AG04449 (cell line): ENCODE data around the gene KCNJ14.

Source experiments
- CTCF ChIA-PET: fragments of 350-600 bp; formaldehyde crosslinking; extraction: SDS; loops from one replicate; lab custom pipeline; 2021; ENCODE audit warnings: antibody characterized with exemption; lab: Yijun Ruan, JAX
- POLR2A ChIA-PET: fragments of 400-600, 350-600 bp; formaldehyde crosslinking; extraction: SDS; loops from one replicate; lab custom pipeline; 2020; ENCODE audit warnings: antibody characterized with exemption, inconsistent platforms; lab: Yijun Ruan, JAX
- DNase-seq: peaks from one replicate; pipeline ENCODE4 v3.0.0-alpha.2; 2010; ENCODE audit warnings: low read depth, low spot score
- H3K4me3 ChIP-seq: 2 replicates; pipeline ENCODE4 v1.5.1; 2011; ENCODE audit warnings: low read depth, mild to moderate bottlenecking, control low read depth, low read length
- TF ChIP-seq, protein P1 (sequence below): IDR thresholded peaks from one replicate; pipeline ENCODE4 v1.5.1; 2011; ENCODE audit warnings: mild to moderate bottlenecking, moderate library complexity, low read length, control low read depth, inconsistent platforms; ENCODE audit not compliant: insufficient read depth; ENCODE audit errors: missing control alignments

Gene KCNJ14

DNA sequence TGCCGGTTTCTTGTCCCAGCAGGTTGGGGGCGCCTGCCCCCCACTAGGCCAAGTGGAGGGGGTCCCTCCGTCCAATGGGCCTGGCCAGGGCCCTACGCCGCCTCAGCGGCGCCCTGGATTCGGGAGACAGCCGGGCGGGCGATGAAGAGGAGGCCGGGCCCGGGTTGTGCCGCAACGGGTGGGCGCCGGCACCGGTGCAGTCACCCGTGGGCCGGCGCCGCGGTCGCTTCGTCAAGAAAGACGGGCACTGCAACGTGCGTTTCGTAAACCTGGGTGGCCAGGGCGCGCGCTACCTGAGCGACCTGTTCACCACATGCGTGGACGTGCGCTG is 6.2 kb downstream of the KCNJ14 start:
- POLR2A ChIA-PET = no interaction called here
- CTCF ChIA-PET = interaction anchor here (1.1 to 1.2 kb wide), 2 partner anchors 16 to 70 kb away, joined by 4 to 6 read pairs; partner anchors contain the start of genes GRWD1 and KDELR1
- no peak for DNase-seq
- TF ChIP-seq, protein P1, sequence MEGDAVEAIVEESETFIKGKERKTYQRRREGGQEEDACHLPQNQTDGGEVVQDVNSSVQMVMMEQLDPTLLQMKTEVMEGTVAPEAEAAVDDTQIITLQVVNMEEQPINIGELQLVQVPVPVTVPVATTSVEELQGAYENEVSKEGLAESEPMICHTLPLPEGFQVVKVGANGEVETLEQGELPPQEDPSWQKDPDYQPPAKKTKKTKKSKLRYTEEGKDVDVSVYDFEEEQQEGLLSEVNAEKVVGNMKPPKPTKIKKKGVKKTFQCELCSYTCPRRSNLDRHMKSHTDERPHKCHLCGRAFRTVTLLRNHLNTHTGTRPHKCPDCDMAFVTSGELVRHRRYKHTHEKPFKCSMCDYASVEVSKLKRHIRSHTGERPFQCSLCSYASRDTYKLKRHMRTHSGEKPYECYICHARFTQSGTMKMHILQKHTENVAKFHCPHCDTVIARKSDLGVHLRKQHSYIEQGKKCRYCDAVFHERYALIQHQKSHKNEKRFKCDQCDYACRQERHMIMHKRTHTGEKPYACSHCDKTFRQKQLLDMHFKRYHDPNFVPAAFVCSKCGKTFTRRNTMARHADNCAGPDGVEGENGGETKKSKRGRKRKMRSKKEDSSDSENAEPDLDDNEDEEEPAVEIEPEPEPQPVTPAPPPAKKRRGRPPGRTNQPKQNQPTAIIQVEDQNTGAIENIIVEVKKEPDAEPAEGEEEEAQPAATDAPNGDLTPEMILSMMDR = no peak
- no peak overlapping the region for H3K4me3 ChIP-seq

DNA sequence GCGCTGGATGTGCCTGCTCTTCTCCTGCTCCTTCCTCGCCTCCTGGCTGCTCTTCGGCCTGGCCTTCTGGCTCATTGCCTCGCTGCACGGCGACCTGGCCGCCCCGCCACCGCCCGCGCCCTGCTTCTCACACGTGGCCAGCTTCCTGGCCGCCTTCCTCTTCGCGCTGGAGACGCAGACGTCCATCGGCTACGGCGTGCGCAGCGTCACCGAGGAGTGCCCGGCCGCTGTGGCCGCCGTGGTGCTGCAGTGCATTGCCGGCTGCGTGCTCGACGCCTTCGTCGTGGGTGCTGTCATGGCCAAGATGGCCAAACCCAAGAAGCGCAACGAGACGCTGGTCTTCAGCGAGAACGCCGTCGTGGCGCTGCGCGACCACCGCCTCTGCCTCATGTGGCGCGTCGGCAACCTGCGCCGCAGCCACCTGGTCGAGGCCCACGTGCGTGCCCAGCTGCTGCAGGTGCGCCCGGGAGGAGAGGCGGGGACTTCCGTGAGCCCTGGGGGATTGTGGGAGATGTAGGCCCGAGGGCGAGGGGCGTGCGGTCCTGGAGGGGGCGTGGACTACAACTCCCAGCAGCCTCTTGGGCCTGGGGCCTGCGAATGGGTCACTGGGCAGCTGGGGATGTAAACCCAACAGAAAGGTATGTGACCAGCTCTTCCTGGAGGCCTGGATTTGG is 6.7 kb downstream of the KCNJ14 start:
- TF ChIP-seq, protein P1 = no peak
- ChIA-PET CTCF (interaction anchor here (1.0 to 1.3 kb wide), 4 partner anchors 15 to 71 kb away, joined by 3 to 6 read pairs (median 4); partner anchors contain the start of genes GRWD1 and KDELR1), POLR2A (no interaction called here)
- no peak overlapping the region for H3K4me3 ChIP-seq
- DNase-seq = no peak

DNA sequence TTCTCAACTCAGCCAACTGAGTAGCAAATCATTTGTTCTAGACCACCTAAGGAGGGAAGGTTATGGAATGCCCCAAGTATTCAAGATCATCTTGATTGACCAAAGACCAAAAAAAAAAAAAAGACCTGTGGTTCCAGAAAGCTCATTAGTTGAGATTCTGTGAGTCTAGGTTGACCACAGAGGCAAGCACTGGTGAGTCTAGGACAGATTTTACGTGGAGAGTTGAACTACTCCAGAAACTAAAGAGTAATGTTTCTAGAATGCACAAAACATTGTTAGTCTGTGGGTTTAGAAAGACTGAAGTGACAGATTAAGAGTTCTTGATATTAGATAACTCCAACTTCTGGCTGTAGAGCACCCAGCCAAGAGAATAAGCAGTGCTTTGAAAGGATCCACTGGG is 9.8 kb downstream of the KCNJ14 start:
- no peak overlapping the region for H3K4me3 ChIP-seq
- TF ChIP-seq, protein P1 = no peak
- POLR2A ChIA-PET = interaction anchor here (0.6 kb wide), 1 partner anchor 610 kb away, joined by 3 read pairs; no protein-coding TSS in a partner anchor
- CTCF ChIA-PET = interaction anchor here (1.1 kb wide), 1 partner anchor 119 kb away, joined by 3 read pairs; no protein-coding TSS in a partner anchor
- no peak for DNase-seq

DNA sequence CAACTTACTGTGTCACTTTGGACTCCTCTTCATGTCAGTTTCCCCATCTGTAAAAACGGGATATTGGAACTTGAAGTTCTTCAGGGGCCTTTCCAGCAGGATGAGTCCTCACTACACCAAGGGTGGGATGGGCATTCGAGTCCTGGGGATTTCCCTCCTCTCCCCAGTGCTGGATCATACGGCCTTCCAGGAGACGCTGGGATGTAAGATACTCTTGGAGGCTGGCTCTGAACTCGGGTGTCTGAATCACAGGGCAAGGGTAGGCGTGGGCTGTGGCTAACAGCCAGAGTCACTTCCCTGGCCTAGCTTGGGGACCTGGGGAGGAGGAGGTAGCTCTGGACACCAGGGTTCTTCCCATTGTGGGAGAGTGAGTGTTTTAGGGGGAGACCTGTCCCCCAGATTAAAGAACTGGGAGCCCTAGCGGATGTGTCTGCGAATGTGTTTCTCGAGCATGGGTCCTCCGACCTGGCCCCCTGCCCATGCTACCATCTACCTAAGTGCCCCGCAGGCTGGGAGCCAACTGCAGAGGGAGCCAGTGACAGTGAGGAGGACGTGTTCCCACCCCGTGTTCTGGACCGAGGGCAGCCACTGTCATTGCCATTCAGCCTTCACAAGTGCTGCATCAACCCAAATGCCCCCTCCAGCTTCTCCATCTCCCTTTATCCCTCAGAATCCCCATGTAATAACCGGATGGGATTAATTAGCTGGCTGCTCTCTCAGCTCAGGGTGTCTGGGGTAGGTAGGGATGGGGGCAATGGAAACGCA is 11.4 kb downstream of the KCNJ14 start:
- ChIA-PET CTCF (interaction anchor here (0.6 to 1.9 kb wide), 4 partner anchors 21 to 117 kb away, joined by 3 to 12 read pairs (median 4); partner anchors contain the start of genes GRWD1 and KDELR1), POLR2A (no interaction called here)
- no peak overlapping the region for H3K4me3 ChIP-seq
- no peak for DNase-seq
- TF ChIP-seq, protein P1 = no peak

DNA sequence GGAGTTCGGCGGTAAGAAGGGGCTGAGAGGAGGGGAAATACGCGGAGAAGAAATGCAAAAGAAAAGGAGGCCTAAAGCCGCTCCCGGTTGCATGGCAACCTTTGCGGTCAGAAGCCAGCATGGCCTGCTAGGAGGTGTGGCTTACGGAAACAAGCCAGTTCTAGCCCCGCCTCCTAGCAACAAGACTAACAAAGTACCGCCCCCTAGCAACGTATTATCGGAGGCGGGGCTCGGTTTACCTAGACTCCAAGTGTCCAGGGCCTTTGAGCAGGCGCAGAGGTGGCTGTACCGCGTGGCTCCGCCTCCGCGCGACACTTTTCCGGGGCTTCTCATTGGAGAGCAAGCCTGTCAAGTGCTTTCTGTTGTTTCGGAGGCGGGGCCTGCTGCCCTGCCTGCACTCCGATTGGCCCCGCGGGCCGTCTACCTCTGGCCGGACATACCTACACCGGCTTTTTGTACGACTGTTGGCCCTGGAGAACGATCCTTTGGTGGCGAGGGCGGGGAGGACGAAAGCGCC is 13.5 kb downstream of the KCNJ14 start:
- POLR2A ChIA-PET = no interaction called here
- H3K4me3 ChIP-seq = peak overlapping the region; percentile 84
- peak; percentile 100 for DNase-seq
- CTCF ChIA-PET = interaction anchor here (1.0 to 1.6 kb wide), 2 partner anchors 115 to 120 kb away, joined by 3 to 4 read pairs; no protein-coding TSS in a partner anchor
- TF ChIP-seq, protein P1 = no peak

DNA sequence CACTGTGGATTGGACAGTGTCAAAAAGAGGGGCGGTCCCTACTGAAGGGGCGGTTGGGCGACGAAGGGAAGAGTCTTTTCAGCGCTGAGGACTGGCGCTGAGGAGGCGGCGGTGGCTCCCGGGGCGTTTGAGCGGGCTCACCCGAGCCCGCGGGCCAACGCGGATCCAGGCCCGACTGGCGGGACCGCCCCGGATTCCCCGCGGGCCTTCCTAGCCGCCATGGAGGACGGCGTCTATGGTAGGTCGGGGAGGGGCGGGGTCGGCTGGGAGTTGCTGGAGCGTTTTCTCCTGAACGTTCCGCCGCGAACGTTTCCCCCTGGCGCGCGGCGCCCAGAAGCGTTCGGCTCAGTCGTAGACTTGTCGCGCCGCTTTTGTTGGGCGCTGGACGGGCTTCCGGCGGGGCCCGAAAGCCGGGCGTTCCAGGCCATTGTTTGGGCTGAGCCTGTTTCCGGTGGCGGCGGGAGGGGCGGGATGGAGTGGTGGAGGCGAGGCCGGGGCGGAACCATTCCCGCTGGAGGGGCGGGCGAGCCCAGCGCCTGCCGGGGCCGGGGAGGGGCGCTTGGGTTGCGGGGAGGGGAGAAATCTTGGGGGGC is 14.0 kb downstream of the KCNJ14 start, which contains the start of gene CYTH2:
Gene CYTH2, plus strand, starts transcription at position 81 of the 593 bp plus-strand sequence. Its CDS starts 139 bp downstream, at position 220.
- peak within 1 kb of the TSS; percentile 84 for H3K4me3 ChIP-seq
- ChIA-PET POLR2A (interaction anchor here (0.7 kb wide), 1 partner anchor 11 kb away, joined by 3 read pairs; no protein-coding TSS in a partner anchor), CTCF (interaction anchor here (1.7 to 1.8 kb wide), 4 partner anchors 18 to 119 kb away, joined by 6 to 17 read pairs (median 8); no protein-coding TSS in a partner anchor)
- DNase-seq = no peak
- TF ChIP-seq, protein P1 = no peak
